Pancreas (tissue), 10 donors: ENCODE results near the gene HOXC9. TPM values are rescaled to one million over a fixed set of nuclear protein-coding genes. Genes with fewer than 3 reads are reported as not detected.

Experiments
- ATAC-seq, 4 donors: fragments of 200-7000 bp; cut with Tn5 transposase; one replicate each; pipeline versions ENCODE4 v1.8.0 to v1.9.1; 2020; ENCODE audit warnings: mild to moderate bottlenecking in 4 of 4, moderate library complexity in 4 of 4
- DNase-seq, 6 donors: peaks; one replicate each; pipeline ENCODE4 v3.0.0-alpha.2; 2020
- FAIRE-seq: peaks from 2 replicates; lab custom pipeline; 2012; peaks lifted over from hg19 to GRCh38; lab: Jason Lieb, UNC
- H3K27ac ChIP-seq, 4 donors: fragments of 200-600 bp; sonication (generic); 1 replicate in 3 of 4; 2 replicates in 1 of 4; pipeline versions ENCODE4 v1.5.0 to v1.8.0; 2020
- H3K27me3 ChIP-seq, 4 donors: fragments of 200-600 bp; one replicate each; pipeline ENCODE4 v1.8.0; 2021
- H3K36me3 ChIP-seq, 3 donors: fragments of 200-600 bp; sonication (generic) in 1 of 3; one replicate each; pipeline versions ENCODE4 v1.5.0 to v1.8.0; 2020 to 2021
- H3K4me1 ChIP-seq, 3 donors: fragments of 200-600 bp; one replicate each; pipeline ENCODE4 v1.8.0; 2021
- H3K4me3 ChIP-seq, 4 donors: fragments of 200-600 bp; sonication (generic) in 2 of 4; one replicate each; pipeline versions ENCODE4 v1.5.0 to v1.8.0; 2020 to 2021
- H3K9me3 ChIP-seq, 4 donors: fragments of 200-600 bp; one replicate each; pipeline ENCODE4 v1.8.0; 2021
- CTCF ChIP-seq, 4 donors: fragments of 200-600 bp; sonication (generic) in 3 of 4; IDR thresholded peaks; one replicate each; pipeline versions ENCODE4 v1.5.0 to v1.8.0; 2021; ENCODE audit warnings: antibody characterized with exemption in 4 of 4
- WGBS, 2 donors: extraction: QIAGEN DNeasy Blood & Tissue Kit; methylation state at CpG; one replicate each; pipeline ENCODE4 v1.1.7; 2013; 5-methylcytosine and 5-hydroxymethylcytosine counted together
- intact Hi-C, 3 donors: fragments of 100-400 bp; cut with DNase I; formaldehyde crosslinking; loops; one replicate each; pipeline versions ENCODE4 v1.11.1 to v1.14.2; 2022
- polyA plus RNA-seq, 2 donors: library from polyadenylated mRNA; stranded (reverse); fragments of 200-250 nt; gene quantifications; one replicate each; pipeline ENCODE4 v1.2.3, GENCODE V29; 2013
- total RNA-seq, 6 donors: library from RNA; stranded (reverse); fragmentation: NEBNext Ultra II Directional in 4 of 6; extraction: Animal tissue kit (Norgen Biotek cat#: 25700) in 4 of 6; gene quantifications; one replicate each; pipeline versions ENCODE4 v1.2.1 to v1.2.4, GENCODE V29; 2021 to 2023
- donor health status: healthy with polysubstance abuse.
- donor health status: DM: no; HTN: no; CAD: no; lungs with moderate emphysema.
- donor health status: DM: no; HTN: no; CAD: no.
- donor health status: control.
- donor health status: control.
- donor health status: Bipolar disorder and iron deficiency.
- donor health status: DM: yes; HTN: yes; CAD: no.
- donor health status: DM: no; HTN: no; CAD: no.
- donor health status: DM: no; HTN: no; CAD: no.
- donor health status: DM: yes; HTN: yes; CAD: no.

Gene HOXC9
- total and polyA plus RNA-seq, 8 donors: 0.19 to 0.27 (median 0.26) TPM; not detected in 5

GRCh38 chr12:54015018-54015931, 15.3 kb downstream of the HOXC9 start:
- H3K4me3 ChIP-seq: no peak overlapping the region
- DNase-seq: no peak
- H3K4me1 ChIP-seq: peaks cover 0 to 4% (median 0%) of the 10 kb centered on the region in 3 donors
- no peak for TF ChIP-seq CTCF (IDR thresholded peaks at IDR 0.05)
- WGBS, 2 donors: 12 to 18% methylated on average over 23 of the region's 23 CpGs
- H3K27me3 ChIP-seq: peaks cover 0 to 35% (median 9%) of the 10 kb centered on the region in 4 donors
- no peak for ATAC-seq
- no peak for FAIRE-seq
- H3K27ac ChIP-seq: no peak overlapping the region
- H3K9me3 ChIP-seq: no peaks in the 10 kb centered on the region
- intact Hi-C loops: no loop called here
- no peaks in the 10 kb centered on the region for H3K36me3 ChIP-seq

- DNase-seq: no peak
- 7 to 14% methylated on average over 3 of the region's 3 CpGs for WGBS, 2 donors
- Histone ChIP-seq H3K27me3 (peaks cover 0 to 32% (median 9%) of the 10 kb centered on the region in 4 donors), H3K36me3 (no peaks in the 10 kb centered on the region), H3K27ac (no peak overlapping the region), H3K4me3 (no peak overlapping the region), H3K4me1 (peaks cover 0 to 4% (median 0%) of the 10 kb centered on the region in 3 donors), H3K9me3 (no peaks in the 10 kb centered on the region)
- no peak for ATAC-seq
- no peak for FAIRE-seq
- intact Hi-C loops: no loop called here
- no peak for TF ChIP-seq CTCF (IDR thresholded peaks at IDR 0.05)
These were observed 16.1 kb downstream of the HOXC9 start for GRCh38 chr12:54016051-54016450.

- peaks cover 0 to 32% (median 9%) of the 10 kb centered on the region in 4 donors for H3K27me3 ChIP-seq
- H3K4me3 ChIP-seq: peak overlapping the region in 2 of 4 donors; percentile 40 to 44
- intact Hi-C loops: no loop called here
- ATAC-seq (no peak), DNase-seq (no peak), FAIRE-seq (no peak)
- 7 to 9% methylated on average over 25 of the region's 25 CpGs for WGBS, 2 donors
- no peak for TF ChIP-seq CTCF (IDR thresholded peaks at IDR 0.05)
- no peaks in the 10 kb centered on the region for H3K36me3 ChIP-seq
- no peaks in the 10 kb centered on the region for H3K9me3 ChIP-seq
- peaks cover 0 to 4% (median 0%) of the 10 kb centered on the region in 3 donors for H3K4me1 ChIP-seq
- H3K27ac ChIP-seq: no peak overlapping the region
These were observed 16.6 kb downstream of the HOXC9 start for GRCh38 chr12:54016478-54016964.

- peak in 1 of 6 donors; percentile 7 for DNase-seq
These were observed 17.2 kb downstream of the HOXC9 start for GRCh38 chr12:54017027-54017788.

More at GRCh38 chr12:54017027-54017788, 17.2 kb downstream of the HOXC9 start:
- intact Hi-C loops: no loop called here
- FAIRE-seq: no peak
- Histone ChIP-seq H3K4me3 (peak overlapping the region; percentile 7 to 44 (median 34)), H3K27ac (no peak overlapping the region), H3K4me1 (peaks cover 0 to 4% (median 0%) of the 10 kb centered on the region in 3 donors), H3K36me3 (no peaks in the 10 kb centered on the region), H3K27me3 (peaks cover 0 to 32% (median 9%) of the 10 kb centered on the region in 4 donors), H3K9me3 (no peaks in the 10 kb centered on the region)
- peak; percentile 64 to 76 (median 70) for ATAC-seq
- no peak for TF ChIP-seq CTCF (IDR thresholded peaks at IDR 0.05)
- WGBS, 2 donors: 2 to 3% methylated on average over 24 of the region's 24 CpGs
